Transverse colon (tissue), 4 donors: ENCODE results near the gene SLFN13.

Source experiments
- CTCF ChIP-seq, 5 experiments: fragments of 200-600 bp in 3 of 5; fragments of 450-650 bp in 2 of 5; sonication (generic) in 3 of 5; IDR thresholded peaks; 1 replicate in 2 of 5; 2 replicates in 3 of 5; pipeline ENCODE4 v1.5.1; 2016 to 2017; ENCODE audit warnings: antibody characterized with exemption in 5 of 5, inconsistent platforms in 3 of 5, mild to moderate bottlenecking in 2 of 5, moderate library complexity in 1 of 5
- EP300 ChIP-seq: sonication (generic); formaldehyde crosslinking; IDR thresholded peaks from one replicate; pipeline ENCODE4 v1.6.1; 2017; ENCODE audit warnings: antibody characterized with exemption, low read depth
- POLR2A ChIP-seq: fragments of 450-650 bp; IDR thresholded peaks from one replicate; pipeline ENCODE4 v1.6.1; 2016; ENCODE audit warnings: antibody characterized with exemption, mild to moderate bottlenecking, moderate library complexity
- POLR2AphosphoS5 ChIP-seq, 3 donors: sonication (generic); formaldehyde crosslinking; IDR thresholded peaks; one replicate each; pipeline ENCODE4 v1.6.1; 2016; ENCODE audit warnings: antibody characterized with exemption in 3 of 3

DNA sequence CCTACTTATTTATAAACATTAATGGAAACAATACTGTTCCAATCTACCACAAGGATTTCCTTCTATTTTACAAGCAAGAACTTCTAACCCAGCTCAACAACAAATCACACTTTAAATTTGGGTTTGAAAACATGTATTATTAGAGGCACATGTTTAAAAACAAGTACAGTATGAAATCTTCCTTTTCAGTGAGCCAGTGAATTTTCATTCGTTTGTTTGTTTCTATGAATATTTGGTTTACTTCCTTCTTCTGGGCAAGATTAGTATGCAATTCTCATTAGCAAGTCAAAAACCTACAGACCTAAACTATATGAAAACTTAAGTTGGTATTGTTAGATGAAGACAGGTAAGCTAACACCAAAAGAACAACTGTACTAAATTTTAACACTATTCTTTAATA is 42.0 kb downstream of the SLFN13 start:
- no peak for TF ChIP-seq CTCF (IDR thresholded peaks at IDR 0.05)
- TF ChIP-seq POLR2A, result no peak
- TF ChIP-seq POLR2AphosphoS5 (IDR thresholded peaks at IDR 0.05), result no peak
- no peak for TF ChIP-seq EP300
